Lung microvascular endothelial cell (primary cell): ENCODE data around the gene OSBPL8. TPM values are rescaled to one million over a fixed set of nuclear protein-coding genes. Genes with fewer than 3 reads are reported as not detected.
"Not testable (repeated sequence)": the region's sequence is repeated elsewhere in the genome, so short reads cannot be mapped to it uniquely, and the experiment has no call there.

ENCODE experiments used
- DNase-seq, 2 donors: peaks; one replicate each; pipeline versions ENCODE4 v3.0.0 to v3.0.0-alpha.2; 2010; ENCODE audit warnings: low read depth in 2 of 2
- total RNA-seq: library from RNA; depleted of rRNA; stranded (reverse); fragments of >200 nt; gene quantifications from 2 replicates; pipeline ENCODE4 v1.2.1, GENCODE V29; 2014

The OSBPL8 gene
- total RNA-seq, 1 donor from 2014 or later = 27.2 TPM

DNA sequence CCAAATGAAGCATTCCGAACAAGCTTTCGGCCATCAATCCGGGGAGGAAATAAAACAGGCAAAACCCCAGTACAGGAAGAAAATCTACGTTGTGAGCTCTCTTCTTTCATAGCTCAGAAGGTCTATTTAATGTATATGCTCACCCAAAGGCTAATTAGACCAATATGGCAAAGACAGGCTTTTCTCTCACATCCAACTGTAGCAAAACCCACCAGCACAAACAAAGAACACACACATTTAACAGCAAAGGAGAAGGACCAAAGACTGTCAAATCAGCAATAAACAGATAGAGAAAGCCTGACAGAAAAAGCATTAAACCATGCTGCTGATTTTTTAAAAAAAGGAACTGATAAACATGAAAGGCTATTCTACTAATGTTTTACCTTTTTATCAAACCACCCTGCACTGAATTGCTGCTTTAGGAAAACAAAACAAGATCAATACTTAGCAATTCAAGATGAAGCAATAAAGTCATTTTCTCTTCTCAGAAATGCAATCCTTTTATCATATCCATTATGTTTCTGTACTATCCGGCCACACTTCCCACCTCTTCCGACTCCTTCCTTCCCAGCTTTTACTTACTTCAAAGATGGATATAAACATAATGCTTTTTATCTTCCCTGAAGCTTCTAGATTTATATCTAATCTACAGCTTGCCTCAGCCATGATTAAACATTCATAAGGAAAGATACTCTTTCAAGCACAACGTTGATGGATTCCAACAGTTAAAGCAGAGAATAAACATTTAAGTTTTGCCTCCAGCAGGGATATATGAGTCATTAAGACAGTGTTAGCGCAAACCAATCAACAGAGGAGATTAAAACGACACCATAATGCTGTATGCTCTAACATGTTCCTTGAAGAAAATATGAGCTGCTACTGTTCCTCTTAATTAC is 136.8 kb downstream of the OSBPL8 start:
- DNase-seq = peak in 1 of 2 donors; percentile 52

DNA sequence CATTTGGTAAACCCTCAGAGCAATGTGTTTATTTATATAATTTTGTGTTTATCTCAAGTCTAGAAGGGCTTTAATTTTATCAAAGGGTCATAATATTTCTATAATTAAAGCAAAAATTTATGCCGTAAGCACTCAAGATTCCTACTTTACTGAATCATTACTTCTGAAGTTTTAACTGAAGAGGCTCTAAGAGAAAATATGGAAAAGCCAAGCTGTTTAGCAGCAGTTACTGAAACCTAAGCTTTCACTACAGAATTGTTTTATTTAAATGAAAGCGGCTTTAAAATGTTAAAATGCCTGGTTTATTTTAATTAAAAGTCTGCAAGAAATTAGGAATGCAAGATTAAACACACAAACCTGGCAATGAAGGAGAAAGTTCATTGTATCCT is 137.4 kb downstream of the OSBPL8 start:
- DNase-seq = no peak

DNA sequence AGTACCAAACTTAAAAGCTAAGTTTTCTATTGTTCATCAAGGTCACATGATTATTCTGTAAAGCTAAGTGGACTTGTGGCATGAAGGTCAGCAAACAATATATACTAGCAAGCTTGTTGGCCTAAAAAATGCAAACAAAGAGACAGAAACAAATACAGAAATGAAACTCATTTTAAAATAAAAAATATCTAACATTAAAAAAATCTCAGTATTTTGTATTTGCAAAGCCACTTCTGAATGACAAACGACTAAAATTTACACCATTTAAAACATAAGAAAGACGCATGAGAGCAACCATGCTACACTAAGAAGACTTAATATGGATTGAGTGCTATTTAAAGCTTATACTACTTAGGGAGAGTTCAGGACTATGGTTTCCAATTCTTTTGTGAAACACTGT is 138.5 kb downstream of the OSBPL8 start:
- DNase-seq = no peak

DNA sequence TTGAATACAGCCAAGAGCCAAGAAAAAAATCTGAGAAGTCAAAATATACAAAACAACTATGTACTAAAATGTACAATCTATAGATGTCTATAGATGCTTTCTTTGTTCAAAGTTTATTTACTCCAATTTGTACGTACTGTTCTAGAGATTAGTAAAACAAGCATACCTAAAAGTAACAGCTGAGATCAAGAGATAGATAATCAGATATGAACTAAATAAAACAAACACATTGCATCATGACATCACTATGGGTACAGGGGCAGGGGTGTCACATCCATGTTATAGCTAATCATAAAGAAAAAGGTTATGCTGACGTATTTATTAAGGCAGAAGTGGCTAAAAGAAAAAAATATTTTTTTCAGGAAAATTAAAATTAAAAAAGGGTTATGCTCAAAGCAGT is 139.3 kb downstream of the OSBPL8 start:
- no peak for DNase-seq

DNA sequence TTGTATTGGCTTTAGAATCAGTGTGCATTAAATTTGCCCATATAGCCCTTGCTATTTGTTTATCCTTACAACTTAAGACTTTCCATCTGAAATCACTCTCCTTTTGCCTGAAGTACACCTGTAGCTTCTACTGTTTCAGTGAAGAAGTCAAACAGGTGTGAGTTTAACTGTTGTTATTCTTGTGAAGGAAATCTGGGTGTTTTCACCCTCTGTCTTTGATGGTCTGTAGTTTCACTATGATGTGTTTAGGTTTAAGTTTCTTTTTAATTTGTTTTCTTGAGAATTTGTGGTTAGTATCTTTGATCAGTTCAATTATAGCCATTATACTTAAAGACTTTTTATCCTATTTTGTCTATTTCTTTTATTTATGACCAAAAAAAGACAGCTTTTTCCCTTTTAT is 142.5 kb downstream of the OSBPL8 start:
- DNase-seq = no peak

DNA sequence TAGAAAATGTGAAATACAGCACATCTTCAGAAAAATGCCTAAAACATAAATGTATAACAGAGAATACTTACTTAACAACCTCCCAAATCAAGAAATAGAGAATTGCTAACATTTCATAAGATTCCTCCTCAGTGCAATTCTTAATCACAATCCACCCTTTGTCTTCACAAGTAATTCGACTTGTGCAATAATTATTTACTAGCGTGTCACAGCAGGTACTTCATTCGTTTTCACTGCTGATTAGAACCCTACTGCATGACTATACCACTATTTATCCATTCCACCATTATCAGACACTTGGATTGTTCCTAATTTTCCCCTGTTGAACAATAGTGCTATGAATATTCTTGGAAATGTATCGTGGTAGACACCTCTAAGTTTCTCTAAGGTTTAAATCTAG is 146.4 kb downstream of the OSBPL8 start:
- DNase-seq = no peak

DNA sequence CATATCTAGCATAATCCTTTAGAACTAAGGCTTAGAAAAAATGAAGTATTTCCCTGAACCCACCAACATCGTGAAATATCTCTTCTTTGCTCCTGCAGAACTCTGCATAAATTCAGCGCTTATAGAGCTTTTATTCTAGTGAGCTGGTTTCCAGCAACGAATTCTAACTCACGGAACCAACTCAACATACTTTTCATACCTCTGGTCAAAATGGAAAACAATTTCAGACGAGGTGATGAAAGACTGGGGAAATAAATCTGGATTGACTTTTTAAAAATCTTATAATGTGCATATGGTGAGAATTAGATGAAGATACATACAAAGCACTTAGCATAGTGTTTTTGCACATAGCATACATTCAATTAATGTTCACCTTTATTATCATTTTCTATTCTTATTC is 148.8 kb downstream of the OSBPL8 start:
- DNase-seq = no peak

DNA sequence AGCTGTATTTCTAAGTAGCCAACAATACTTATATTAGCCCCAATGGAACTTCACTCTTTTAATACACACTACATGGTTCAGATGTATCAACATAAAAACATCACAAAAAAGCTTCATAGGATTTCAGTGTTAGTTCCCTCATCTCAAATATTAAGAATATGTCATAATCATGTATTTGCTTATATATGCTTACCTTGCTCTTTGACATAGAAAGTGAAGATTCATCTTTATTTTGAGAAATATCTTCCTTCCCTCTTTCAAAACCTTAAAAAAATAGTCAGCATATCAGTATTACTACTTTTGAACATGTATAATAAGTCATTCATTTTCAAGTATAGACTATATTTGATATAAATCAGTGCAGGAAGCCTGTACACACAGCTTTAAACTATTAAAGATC is 149.2 kb downstream of the OSBPL8 start:
- no peak for DNase-seq

DNA sequence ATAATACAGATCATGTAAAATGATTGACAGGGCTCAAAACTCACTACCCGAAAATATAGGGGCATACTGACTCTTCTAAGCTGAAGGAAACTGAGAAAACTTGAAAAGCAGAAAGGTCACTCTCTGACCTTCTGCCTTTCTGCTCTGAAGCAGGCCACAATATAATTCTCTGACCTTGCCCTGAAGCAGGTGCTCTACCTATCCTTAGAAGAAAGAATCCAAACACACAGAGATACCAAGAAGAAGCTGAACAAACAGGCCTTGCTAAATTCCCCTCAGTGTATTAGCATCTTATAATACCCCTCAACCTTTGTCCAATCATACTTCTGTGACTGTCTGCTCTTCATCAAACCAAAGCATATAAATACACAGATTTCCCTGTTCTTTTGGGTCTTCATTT is 150.5 kb downstream of the OSBPL8 start:
- DNase-seq = no peak

DNA sequence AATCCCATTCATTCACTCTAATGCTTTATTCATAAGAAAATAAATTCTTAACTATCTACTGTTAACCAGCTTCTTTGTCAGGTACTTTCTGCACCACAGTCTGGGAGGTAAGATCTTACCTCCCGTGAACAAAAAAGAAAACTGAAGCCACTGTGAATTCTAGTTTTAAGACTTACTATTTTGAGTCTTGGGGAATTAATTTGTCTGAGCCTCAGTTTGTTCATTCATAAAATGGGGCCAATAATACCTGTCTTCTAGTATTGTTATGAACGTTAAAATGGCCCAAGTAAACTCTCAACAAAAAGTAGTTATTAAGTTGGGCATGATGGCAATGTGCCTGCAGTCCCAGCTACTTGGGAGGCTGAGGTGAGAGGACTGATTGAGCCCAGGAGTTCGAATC is 151.9 kb downstream of the OSBPL8 start:
- DNase-seq = no peak

DNA sequence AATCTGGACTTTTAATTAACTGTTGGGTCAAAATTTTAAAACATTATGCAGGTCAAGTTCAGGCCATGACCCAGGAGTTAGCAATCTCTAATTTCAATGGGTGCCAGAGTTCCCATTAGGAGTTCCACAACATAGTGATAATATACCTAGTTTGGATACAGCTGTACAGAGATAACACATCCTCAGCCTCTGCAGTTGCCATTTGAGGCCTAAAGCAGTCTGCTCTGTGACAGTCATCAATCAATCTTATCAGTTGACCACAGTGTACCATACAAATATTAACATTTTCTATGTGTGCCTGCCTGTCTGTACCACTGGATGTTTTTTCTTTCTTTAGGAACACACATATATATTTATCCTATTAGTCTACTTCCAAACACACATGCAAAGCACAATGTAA is 157.3 kb downstream of the OSBPL8 start:
- DNase-seq = no peak

DNA sequence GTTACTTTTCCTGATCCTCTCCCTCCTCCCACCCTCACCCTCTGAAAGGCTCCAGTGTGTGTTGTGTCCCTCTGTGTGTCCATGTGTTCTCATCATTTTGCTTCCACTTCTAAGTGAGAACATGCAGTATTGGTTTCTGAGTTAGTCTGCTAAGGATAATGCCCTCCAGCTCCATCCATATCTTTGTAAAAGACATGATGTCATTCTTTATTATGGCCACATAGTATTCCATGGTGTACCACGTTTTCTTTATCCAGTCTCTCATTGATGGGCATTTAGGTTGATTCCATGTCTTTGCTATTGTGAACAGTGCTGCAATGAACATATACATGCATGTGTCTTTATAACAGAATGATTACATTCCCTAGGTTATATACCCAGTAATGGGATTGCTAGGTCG is 159.4 kb downstream of the OSBPL8 start:
- DNase-seq = no peak

DNA sequence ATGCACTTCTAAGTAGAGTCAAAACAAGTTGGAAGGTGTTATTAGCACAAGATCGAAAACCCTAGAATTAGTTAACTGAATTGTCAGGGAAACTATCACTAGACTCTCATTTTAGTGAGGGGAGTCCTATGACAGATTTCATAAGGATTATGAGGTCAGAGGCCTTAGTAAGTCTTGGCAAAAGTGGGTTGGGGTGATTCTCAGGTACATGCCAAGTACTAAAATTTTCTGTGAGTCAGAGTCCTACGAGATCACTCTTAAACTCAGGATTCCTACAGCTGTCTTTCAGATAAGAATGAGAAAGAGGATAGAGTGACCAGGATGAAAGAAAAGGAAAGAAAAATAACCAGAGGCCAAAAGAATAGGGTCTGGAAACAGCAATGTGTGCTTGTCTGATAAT is 160.5 kb downstream of the OSBPL8 start:
- DNase-seq = no peak

DNA sequence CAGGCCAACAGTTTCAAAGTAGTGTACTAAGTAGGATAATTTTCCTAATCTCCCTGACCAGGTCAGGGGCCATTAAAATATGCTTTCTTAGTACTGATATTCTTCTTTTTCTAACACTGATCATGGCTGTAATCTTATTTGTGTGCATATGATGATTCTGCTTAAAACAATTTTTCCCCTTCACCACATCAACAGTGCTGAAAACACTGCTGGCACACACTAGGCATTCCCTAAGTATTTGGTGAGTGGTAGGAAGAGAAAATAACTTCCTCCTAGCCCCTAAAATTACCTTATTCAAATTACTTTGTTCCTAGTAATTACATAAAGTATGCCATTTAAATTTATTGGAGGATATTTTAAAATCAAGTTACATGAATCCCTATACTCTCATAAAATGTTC is 161.5 kb downstream of the OSBPL8 start:
- DNase-seq = no peak

DNA sequence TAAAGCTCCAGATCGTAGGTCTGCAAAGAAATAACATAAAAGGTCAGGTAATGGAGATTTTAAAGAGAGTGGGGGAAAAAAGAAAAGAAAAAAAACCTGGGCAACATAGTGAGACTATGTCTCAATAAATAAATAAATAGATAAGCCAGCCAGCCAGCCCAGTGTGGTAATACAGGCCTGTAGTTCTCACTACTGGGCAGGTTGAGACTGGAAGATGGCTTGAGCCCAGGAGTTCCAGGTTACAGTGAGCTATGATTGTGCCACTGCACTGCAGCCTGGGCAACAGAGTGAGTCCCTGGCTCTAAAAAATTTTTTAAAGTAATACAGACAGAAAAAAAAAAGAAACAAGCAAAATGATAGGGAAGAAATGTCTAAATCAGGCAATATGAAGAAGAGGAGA is 168.1 kb downstream of the OSBPL8 start:
- DNase-seq = no peak

DNA sequence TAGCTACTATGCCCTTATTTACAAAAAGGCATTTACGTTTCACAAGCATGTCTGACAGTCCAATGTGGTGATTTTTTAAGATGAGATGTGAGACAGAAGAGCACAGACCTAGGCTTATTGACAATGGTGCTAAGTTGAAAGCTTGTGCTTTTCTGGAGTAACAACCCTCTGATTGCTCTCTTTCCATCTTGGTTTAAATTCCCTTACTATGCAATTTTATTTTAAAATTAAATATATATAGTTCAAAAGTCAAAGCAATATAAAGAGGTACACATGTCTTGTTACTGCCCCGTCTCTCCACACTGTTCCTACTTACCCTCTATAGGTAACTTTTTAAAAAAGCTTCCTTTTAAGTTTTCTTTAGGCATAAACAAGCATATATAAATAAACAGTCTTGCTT is 172.0 kb downstream of the OSBPL8 start:
- no peak for DNase-seq

DNA sequence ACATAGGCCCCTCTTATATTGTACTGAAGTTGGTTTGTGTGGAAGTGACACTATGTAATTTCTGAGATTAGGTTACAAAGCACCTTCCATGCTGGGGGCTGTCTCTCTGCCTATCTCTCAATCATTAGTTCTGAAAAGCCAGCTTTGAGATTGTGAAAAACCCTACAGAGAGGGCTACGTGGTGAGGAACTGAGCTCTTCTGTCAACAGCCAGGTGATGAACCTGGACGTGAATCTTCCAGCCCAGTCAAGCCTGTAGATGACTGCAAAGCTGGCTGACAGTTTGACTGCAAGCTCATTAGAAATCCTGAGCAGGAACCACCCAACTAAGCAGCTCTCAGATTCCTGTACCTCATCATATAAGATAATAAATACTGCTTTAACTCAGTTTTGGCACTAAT is 175.0 kb downstream of the OSBPL8 start:
- no peak for DNase-seq

DNA sequence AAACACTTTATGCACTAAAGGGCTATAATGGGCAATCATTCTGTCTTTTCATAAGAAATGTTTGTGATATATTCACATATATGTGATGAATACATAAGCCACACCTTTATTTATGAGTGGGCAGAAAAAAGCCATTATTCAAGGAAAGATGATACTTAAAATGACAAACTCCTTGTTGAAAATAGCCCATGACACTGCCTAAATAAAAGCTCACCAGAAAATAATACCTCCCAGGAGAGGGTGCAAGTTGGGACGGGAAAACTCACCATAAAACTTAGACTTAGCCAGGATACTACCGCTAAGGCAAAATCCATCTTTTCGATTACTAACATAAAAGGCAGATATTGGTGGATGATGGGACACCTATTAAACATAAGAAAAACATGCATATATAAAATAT is 175.6 kb downstream of the OSBPL8 start:
- no peak for DNase-seq

DNA sequence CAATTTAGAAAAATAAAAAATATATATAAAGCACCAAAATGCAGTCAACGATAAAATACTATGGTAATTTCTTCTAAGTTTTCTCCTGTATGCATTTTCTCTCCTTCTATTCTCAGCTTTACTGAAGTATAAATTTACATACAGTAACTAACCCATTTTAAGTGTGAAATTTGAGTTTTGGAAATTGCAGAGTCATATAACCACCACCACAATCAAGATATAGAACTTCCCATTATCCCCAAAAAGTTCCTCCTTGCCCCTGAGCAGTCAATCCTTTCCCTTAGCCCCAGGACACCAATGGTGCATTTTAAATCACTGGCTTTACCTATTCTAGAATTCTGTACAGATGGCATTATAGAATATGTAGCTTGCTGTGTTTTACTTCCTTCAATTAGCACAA is 180.3 kb downstream of the OSBPL8 start:
- DNase-seq = no peak

DNA sequence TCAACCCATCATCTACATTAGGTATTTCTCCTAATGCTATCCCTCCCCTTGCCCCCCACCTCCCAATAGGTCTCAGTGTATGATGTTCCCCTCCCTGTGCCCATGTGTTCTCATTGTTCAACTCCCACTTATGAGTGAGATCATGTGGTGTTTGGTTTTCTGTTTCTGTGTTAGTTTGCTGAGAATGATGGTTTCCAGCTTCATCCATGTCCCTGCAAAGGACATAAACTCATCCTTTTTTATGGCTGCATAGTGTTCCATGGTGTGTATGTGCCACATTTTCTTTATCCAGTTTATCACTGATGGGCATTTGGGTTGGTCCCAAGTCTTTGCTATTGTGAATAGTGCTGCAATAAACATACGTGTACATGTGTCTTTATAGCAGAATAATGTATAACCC is 182.7 kb downstream of the OSBPL8 start:
- DNase-seq = not testable (repeated sequence)

DNA sequence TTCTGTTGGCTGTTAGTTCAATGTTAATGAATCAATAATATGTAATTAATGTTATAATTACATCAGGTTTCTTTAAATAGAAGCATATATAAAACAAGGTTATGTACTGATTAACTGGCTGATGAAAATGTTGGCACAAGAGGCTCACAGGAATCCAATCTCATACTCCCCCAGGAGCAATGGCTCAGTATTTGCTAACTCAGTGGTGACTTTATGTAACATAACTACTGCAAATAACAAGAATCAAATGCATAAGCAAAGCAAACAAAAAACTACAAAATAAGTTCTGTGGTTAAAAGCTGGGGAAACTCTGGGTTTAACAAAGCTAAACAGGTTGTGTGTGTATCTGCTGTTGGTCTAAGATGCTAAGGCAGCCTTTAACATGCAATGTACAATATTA is 183.6 kb downstream of the OSBPL8 start:
- no peak for DNase-seq

DNA sequence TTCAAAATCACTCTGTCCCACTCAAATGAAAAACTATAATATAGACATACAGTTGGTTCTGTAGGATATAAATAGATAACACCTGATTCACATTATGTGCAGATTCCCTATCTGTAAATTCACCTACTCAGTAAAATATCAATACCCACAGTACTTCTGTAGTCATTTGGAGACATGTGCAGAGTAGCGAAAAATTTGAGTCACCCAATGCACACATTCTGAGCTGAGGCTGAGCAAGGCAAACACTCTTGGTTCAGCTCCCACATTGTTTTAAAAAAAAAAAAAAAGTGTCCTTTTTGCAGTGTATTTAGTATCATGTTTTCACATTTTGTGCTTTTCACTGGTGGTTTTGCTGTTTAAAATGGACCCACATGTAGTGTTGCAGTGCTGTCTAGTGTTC is 184.1 kb downstream of the OSBPL8 start:
- no peak for DNase-seq

DNA sequence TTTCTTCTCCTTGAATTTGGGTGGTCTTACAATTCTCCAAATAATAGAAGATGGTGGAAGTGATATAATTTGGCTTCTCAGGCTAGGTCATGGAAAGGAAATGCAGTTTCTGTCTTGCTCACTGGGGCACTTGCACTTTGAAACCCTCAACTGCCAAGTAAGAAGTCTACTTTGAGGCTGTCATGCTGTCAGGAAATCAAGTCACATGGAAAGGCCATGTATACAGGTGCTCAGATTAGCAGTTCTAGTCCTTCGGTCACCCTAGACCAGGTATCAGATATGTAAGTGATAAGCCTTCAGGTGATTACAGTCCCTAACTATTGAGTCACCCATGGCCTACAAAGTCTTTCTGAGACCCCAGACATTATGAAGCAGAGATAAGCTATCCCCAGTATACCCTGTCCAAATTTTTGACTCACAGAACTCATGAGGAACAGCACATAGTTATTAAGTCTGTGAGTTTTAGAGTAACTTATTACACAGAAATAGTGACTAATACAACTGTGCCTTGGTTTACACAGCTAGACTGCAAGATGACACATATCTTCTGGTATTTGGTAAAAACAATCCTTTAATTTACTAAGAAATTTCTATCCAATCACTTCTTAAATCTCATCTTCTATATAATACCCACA is 185.1 kb downstream of the OSBPL8 start:
- DNase-seq = no peak
